GM12873 (cell line): Measurements from ENCODE around the gene CHD2.

Source experiments
- TF ChIP-seq, protein P1 (sequence below): IDR thresholded peaks from 2 replicates; pipeline ENCODE4 v1.5.1; 2012; ENCODE audit warnings: low read depth, mild to moderate bottlenecking, moderate library complexity, low read length, control low read depth; ENCODE audit not compliant: insufficient read depth; ENCODE audit errors: missing control alignments

CHD2 gene

GRCh38 chr15:92974183-92974915 is 74.2 kb downstream of the CHD2 start:
- TF ChIP-seq, protein P1, sequence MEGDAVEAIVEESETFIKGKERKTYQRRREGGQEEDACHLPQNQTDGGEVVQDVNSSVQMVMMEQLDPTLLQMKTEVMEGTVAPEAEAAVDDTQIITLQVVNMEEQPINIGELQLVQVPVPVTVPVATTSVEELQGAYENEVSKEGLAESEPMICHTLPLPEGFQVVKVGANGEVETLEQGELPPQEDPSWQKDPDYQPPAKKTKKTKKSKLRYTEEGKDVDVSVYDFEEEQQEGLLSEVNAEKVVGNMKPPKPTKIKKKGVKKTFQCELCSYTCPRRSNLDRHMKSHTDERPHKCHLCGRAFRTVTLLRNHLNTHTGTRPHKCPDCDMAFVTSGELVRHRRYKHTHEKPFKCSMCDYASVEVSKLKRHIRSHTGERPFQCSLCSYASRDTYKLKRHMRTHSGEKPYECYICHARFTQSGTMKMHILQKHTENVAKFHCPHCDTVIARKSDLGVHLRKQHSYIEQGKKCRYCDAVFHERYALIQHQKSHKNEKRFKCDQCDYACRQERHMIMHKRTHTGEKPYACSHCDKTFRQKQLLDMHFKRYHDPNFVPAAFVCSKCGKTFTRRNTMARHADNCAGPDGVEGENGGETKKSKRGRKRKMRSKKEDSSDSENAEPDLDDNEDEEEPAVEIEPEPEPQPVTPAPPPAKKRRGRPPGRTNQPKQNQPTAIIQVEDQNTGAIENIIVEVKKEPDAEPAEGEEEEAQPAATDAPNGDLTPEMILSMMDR: no peak

DNA sequence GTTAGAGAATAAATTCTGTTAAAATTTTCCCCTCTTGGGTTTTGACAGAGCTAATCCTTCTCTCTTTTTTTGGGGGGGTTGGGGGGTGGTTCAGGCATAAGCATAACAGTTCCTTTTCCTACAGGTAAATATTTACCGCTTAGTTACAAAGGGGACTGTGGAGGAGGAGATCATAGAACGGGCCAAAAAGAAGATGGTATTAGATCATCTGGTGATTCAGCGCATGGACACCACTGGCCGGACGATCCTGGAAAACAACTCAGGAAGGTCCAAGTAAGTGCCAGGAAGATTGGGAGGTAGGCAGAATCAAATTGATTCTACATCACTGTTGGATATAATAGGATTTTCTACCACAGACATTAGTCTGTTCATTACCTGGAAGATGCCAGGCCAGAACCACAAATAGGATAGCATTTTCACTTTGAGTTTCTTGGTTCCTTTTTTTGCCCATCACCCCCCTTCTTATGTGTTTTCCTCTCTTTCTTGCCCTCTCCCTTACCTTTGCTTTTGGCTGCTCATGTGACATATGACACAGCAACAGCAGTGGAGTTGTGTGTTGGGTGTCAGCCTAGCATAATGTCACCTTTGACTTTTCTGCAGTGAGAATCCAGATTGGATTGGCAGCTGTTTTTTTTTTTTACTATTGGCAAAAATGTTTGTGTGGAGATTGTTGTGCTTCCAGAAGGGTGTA is 79.0 kb downstream of the CHD2 start:
- TF ChIP-seq, protein P1: no peak

- TF ChIP-seq, protein P1: no peak
Observed at GRCh38 chr15:92981333-92981732, 81.2 kb downstream of the CHD2 start.

DNA sequence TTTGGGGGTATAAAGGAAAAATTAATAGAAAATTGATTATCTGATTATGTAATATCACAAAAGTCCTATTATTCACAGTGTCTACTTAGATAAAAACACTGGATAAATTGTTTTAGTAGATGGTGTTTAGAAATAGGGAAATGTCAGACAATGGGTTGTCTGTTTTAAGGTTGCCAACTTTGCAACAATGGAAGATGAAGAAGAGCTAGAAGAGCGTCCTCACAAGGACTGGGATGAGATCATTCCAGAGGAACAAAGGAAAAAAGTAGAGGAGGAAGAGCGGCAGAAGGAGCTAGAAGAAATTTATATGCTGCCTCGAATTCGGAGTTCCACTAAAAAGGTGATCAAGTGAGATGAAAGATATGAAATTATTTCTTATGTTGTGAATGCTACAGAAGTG is 84.0 kb downstream of the CHD2 start:
- TF ChIP-seq, protein P1: no peak

- TF ChIP-seq, protein P1: no peak
Observed at GRCh38 chr15:92989470-92989869, 89.3 kb downstream of the CHD2 start.

DNA sequence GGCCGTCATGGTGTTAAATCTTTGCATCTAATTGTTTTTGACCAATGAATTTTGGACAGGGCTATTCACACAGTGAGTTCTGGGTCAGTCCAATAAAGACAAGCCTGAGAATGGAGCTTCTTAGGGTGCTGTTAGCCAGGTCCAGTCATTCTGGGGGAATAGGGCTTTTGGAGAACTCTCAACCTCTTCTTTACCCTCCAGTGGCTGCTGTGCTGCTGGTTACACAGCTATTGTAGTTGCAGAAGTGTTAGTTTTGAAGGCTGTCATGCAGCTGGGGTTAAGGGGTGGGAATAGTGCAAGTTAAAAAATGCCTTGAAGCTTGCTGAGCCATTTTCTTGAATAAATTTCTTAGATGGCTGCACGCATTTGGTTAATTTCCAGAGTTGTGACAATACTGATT is 89.9 kb downstream of the CHD2 start:
- TF ChIP-seq, protein P1: no peak

- TF ChIP-seq, protein P1: no peak
Observed at GRCh38 chr15:92992720-92993119, 92.6 kb downstream of the CHD2 start.
